Measurements from ENCODE around the gene ADIPOR1. TPM values are rescaled to one million over a fixed set of nuclear protein-coding genes. Genes with fewer than 3 reads are reported as not detected.

The ADIPOR1 gene
- total RNA-seq, 4 donors from 2014 or later = 68.6 to 95.1 (median 80.1) TPM

DNA sequence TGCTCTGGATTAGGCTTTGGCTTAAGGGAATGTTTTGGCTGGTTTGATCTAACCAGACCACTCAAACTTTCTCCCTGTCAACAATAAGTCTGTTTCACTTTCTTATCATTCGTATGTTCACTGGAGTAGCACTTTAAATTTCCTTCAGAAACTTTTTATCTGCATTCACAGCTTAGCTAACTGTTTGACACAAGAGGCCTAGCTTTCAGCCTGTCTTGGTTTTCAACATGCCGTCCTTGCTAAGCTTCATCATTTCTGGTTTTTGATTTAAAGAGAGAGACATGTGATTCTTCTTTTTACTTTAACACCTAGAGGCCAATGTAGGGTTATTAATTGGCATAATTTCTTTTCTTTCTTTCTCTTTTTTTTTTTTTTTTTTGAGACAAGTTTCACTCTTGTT, 23.8 kb upstream of the ADIPOR1 start:
- Histone ChIP-seq H3K27me3 (peaks cover 0 to 4% of the 10 kb centered on the region in 2 donors), H3K9me3 (no peaks in the 10 kb centered on the region), H3K36me3 (no peaks in the 10 kb centered on the region), H3K4me1 (no peaks in the 10 kb centered on the region), H3K27ac (no peak overlapping the region), H3K4me3 (no peak overlapping the region)
- DNase-seq (ENCODE audit: low spot score in 2 of 2) = no peak
- 68 to 76% methylated on average over 2 of the region's 2 CpGs for WGBS, 2 donors
- no peak for TF ChIP-seq EP300 (IDR thresholded peaks at IDR 0.05)
- no peak for TF ChIP-seq POLR2A (IDR thresholded peaks at IDR 0.05)
- TF ChIP-seq, protein P1, sequence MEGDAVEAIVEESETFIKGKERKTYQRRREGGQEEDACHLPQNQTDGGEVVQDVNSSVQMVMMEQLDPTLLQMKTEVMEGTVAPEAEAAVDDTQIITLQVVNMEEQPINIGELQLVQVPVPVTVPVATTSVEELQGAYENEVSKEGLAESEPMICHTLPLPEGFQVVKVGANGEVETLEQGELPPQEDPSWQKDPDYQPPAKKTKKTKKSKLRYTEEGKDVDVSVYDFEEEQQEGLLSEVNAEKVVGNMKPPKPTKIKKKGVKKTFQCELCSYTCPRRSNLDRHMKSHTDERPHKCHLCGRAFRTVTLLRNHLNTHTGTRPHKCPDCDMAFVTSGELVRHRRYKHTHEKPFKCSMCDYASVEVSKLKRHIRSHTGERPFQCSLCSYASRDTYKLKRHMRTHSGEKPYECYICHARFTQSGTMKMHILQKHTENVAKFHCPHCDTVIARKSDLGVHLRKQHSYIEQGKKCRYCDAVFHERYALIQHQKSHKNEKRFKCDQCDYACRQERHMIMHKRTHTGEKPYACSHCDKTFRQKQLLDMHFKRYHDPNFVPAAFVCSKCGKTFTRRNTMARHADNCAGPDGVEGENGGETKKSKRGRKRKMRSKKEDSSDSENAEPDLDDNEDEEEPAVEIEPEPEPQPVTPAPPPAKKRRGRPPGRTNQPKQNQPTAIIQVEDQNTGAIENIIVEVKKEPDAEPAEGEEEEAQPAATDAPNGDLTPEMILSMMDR (IDR thresholded peaks at IDR 0.05) = no peak

DNA sequence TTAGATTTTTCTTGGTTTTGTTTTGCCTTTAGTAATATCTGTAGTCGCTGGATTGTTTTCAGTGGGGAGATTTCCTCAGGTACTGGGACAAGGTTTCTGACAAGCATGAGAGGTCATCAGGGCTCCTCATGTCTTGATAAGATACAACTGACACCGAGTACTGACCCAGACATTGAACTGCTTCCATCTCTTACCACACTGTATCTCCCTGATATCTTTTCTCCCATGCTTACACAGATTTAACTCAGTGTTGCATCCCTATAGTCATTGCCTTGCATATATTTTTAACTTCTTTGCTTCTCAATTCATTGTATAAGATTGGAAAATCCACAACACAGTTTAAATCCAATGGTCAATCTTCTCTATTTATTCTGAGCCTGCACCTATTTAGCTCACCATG, 21.3 kb upstream of the ADIPOR1 start:
- no peak overlapping the region for H3K4me3 ChIP-seq
- H3K27ac ChIP-seq = no peak overlapping the region
- no peaks in the 10 kb centered on the region for H3K36me3 ChIP-seq
- peaks cover 0 to 4% of the 10 kb centered on the region in 2 donors for H3K27me3 ChIP-seq
- no peaks in the 10 kb centered on the region for H3K9me3 ChIP-seq
- no peak for DNase-seq (ENCODE audit: low spot score in 2 of 2)
- TF ChIP-seq EP300 (IDR thresholded peaks at IDR 0.05) (no peak), POLR2A (IDR thresholded peaks at IDR 0.05) (no peak)
- TF ChIP-seq, protein P1 (IDR thresholded peaks at IDR 0.05) = no peak
- 82 to 89% methylated on average over 2 of the region's 2 CpGs for WGBS, 2 donors
- no peaks in the 10 kb centered on the region for H3K4me1 ChIP-seq

DNA sequence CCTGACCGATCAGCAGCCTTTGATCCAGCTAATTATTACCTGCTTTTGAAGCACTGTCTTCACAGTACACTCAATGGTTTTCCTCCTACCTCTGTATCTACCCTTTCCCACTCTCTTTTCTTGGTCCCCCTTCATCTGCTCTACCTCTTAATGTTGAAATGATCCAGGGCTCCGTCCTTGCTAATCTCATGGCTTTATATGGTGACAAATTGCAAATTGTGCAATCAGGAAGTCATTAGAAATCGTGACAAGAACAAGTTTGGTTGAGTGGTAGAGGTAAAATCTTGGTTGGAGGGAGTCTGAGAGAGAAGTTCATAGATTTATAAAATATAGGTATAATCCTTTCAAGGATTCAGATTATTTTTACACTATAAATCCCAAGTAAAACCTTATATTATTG, 18.5 kb upstream of the ADIPOR1 start:
- DNase-seq (ENCODE audit: low spot score in 2 of 2) = no peak
- TF ChIP-seq EP300 (IDR thresholded peaks at IDR 0.05) (no peak), POLR2A (IDR thresholded peaks at IDR 0.05) (no peak)
- TF ChIP-seq, protein P1 (IDR thresholded peaks at IDR 0.05) = no peak

DNA sequence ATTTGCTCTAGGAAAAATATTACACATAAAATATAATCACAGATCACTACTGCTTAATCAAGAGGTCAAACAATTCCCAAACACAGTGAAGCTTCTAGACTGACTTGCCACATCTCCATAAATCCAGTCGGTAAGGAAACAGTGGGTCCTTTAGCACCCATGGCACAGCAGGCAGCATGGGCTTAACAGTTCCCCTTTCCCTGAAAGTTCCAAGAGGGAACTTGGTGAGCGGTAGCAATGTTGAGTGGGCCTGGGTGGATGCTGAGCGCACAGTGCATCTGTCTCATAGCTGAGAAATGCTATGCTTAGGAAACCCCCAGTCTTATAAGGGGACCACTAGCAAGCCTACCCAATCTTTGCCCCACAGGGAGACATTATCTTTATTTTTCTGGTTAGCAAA, 16.7 kb upstream of the ADIPOR1 start:
- no peak for TF ChIP-seq EP300 (IDR thresholded peaks at IDR 0.05)
- TF ChIP-seq, protein P1 (IDR thresholded peaks at IDR 0.05) = no peak
- TF ChIP-seq POLR2A (IDR thresholded peaks at IDR 0.05) = no peak
- 80 to 88% methylated on average over 3 of the region's 3 CpGs for WGBS, 2 donors

More for the DNA sequence above, 18.5 kb upstream of the ADIPOR1 start:
- no peaks in the 10 kb centered on the region for H3K9me3 ChIP-seq
- peaks cover 0 to 4% of the 10 kb centered on the region in 2 donors for H3K27me3 ChIP-seq
- no peak overlapping the region for H3K4me3 ChIP-seq
- WGBS, 2 donors = 48 to 49% methylated on average over 3 of the region's 3 CpGs
- no peak overlapping the region for H3K27ac ChIP-seq
- no peaks in the 10 kb centered on the region for H3K4me1 ChIP-seq
- H3K36me3 ChIP-seq = no peaks in the 10 kb centered on the region

DNA sequence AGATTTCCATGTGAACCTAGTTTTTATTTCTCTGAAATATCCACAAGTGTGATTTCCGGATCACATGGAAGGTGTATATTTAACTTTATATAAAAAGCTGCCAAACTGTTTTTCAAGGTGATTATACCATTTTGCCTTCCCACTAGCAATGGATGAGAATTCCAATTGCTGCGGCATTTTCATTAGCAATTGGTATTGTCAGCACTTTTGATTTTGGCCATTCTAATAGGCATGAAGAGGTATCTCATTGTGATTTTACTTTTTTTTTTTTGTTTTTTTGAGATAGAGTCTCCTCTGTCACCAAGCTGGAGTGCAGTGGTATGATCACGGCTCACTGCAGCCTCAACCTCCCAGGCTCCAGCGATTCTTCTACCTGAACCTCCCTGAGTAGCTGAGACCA, 13.9 kb upstream of the ADIPOR1 start:
- TF ChIP-seq EP300 (IDR thresholded peaks at IDR 0.05) (no peak), POLR2A (IDR thresholded peaks at IDR 0.05) (no peak)
- TF ChIP-seq, protein P1 (IDR thresholded peaks at IDR 0.05) = no peak
- Histone ChIP-seq H3K9me3 (no peaks in the 10 kb centered on the region), H3K36me3 (no peaks in the 10 kb centered on the region), H3K4me3 (no peak overlapping the region), H3K27me3 (no peaks in the 10 kb centered on the region), H3K4me1 (peaks cover 0 to 13% (median 0%) of the 10 kb centered on the region in 4 donors), H3K27ac (no peak overlapping the region)
- WGBS, 2 donors = 67 to 70% methylated on average over 4 of the region's 4 CpGs
- DNase-seq (ENCODE audit: low spot score in 2 of 2) = no peak

More for the DNA sequence above, 16.7 kb upstream of the ADIPOR1 start:
- H3K4me1 ChIP-seq = no peaks in the 10 kb centered on the region
- no peaks in the 10 kb centered on the region for H3K9me3 ChIP-seq
- H3K27ac ChIP-seq = no peak overlapping the region
- H3K36me3 ChIP-seq = no peaks in the 10 kb centered on the region
- H3K27me3 ChIP-seq = peaks cover 0 to 4% of the 10 kb centered on the region in 2 donors
- no peak for DNase-seq (ENCODE audit: low spot score in 2 of 2)
- no peak overlapping the region for H3K4me3 ChIP-seq
